Measurements from ENCODE around the gene EVX1.

- TF ChIP-seq EZH2 (IDR thresholded peaks at IDR 0.05; ENCODE audit: low read length, unreplicated experiment) (no peak), CTCF (conservative IDR thresholded peaks at IDR 0.05; ENCODE audit: low read depth, low read length) (no peak)
Measured at GRCh38 chr7:27254625-27255024, 12.0 kb downstream of the EVX1 start.

Measured in PC-3 (cell line).